H1 (cell line): ENCODE measurements around the gene TESMIN. TPM values are rescaled to one million over a fixed set of nuclear protein-coding genes. Genes with fewer than 3 reads are reported as not detected.

Source experiments
- BACH1 ChIP-seq: IDR thresholded peaks from 2 replicates; pipeline ENCODE4 v1.6.1; 2012; ENCODE audit warnings: low read length, improper control_type of control experiment
- CBX8 ChIP-seq: fragments of 300-800, 300-1000 bp; sonication (generic); IDR thresholded peaks from 2 replicates; pipeline ENCODE4 v1.7.1; 2016; ENCODE audit warnings: low read depth, low read length, borderline replicate concordance
- CHD2 ChIP-seq: IDR thresholded peaks from 2 replicates; pipeline ENCODE4 v1.6.1; 2012; ENCODE audit warnings: low read length, improper control_type of control experiment
- CTBP2 ChIP-seq: IDR thresholded peaks from 2 replicates; pipeline ENCODE4 v1.7.0; 2011; ENCODE audit warnings: borderline replicate concordance, mild to moderate bottlenecking, moderate library complexity, mixed read lengths, low read length; ENCODE audit not compliant: insufficient read depth, insufficient read length
- JUN ChIP-seq: IDR thresholded peaks from 2 replicates; pipeline ENCODE4 v1.6.1; 2011; ENCODE audit warnings: low read depth, mild to moderate bottlenecking, improper control_type of control experiment, low read length
- RAD21 ChIP-seq, 2 experiments: IDR thresholded peaks in 1 of 2; conservative IDR thresholded peaks in 1 of 2; 2 replicates each; pipeline ENCODE4 v1.6.1; 2011; ENCODE audit warnings: low read depth in 2 of 2, low read length in 2 of 2, improper control_type of control experiment in 1 of 2, inconsistent platforms in 1 of 2, mild to moderate bottlenecking in 1 of 2, moderate library complexity in 1 of 2
- SIRT6 ChIP-seq: IDR thresholded peaks from one replicate; pipeline ENCODE4 v1.7.1; 2012; ENCODE audit warnings: low read length, inconsistent platforms
- SIX5 ChIP-seq: IDR thresholded peaks from 2 replicates; pipeline ENCODE4 v1.6.1; 2011; ENCODE audit warnings: mild to moderate bottlenecking, low read depth, low read length
- TEAD4 ChIP-seq: IDR thresholded peaks from 2 replicates; pipeline ENCODE4 v1.6.1; 2012; ENCODE audit warnings: low read depth, low read length, inconsistent platforms, mixed read lengths
- polyA plus RNA-seq, 7 experiments: library from polyadenylated mRNA; depleted of rRNA in 3 of 7; stranded (reverse) in 5 of 7; unstranded in 2 of 7; fragments of >200 nt in 5 of 7; fragments of 200-250 nt in 2 of 7; gene quantifications; 1 replicate in 5 of 7; 2 replicates in 1 of 7; 4 replicates in 1 of 7; pipeline versions ENCODE4 v1.2.1 to v1.2.3, GENCODE V29; 2011 to 2013; ENCODE audit warnings: missing spikeins in 2 of 7, mixed read lengths in 2 of 7
- total RNA-seq: library from RNA; stranded (reverse); fragmentation: NEBNext Ultra II Directional; extraction: Animal tissue kit (Norgen Biotek cat#: 25700); gene quantifications from 2 replicates; pipeline ENCODE4 v1.2.1, GENCODE V29; 2021

Gene TESMIN
- total and polyA plus RNA-seq, 2 of the 8 experiments (the other 6 are each of a cell fraction or from before 2014, with no cell fraction given): 22.6 to 61.1 TPM

GRCh38 chr11:68757711-68758110 lies 6.4 kb upstream of the TESMIN start (continued):
- TF ChIP-seq TEAD4 (no peak), CHD2 (no peak), CBX8 (no peak), SIRT6 (no peak), RAD21 (IDR thresholded peaks at IDR 0.05 in 1 of 2, conservative IDR thresholded peaks at IDR 0.05 in 1 of 2; ENCODE audit: low read depth in 2 of 2, low read length in 2 of 2) (no peak), CTBP2 (no peak), JUN (no peak), BACH1 (no peak), SIX5 (no peak)
